HEK293T (cell line): Measurements from ENCODE around the gene YKT6.

Source experiments
- CTCF ChIA-PET: fragments of 350-600 bp; formaldehyde crosslinking; extraction: SDS; loops from one replicate; lab custom pipeline; 2021; ENCODE audit warnings: antibody characterized with exemption, inconsistent platforms; lab: Yijun Ruan, JAX
- POLR2A ChIA-PET: fragments of 350-600 bp; formaldehyde crosslinking; extraction: SDS; loops from one replicate; lab custom pipeline; 2020; ENCODE audit warnings: antibody characterized with exemption, inconsistent platforms; lab: Yijun Ruan, JAX
- DNase-seq: peaks from one replicate; pipeline ENCODE4 v3.0.0; 2012; ENCODE audit warnings: mixed read lengths; ENCODE audit errors: extremely low spot score
- ARNT ChIP-seq: fragments of 450-650 bp; IDR thresholded peaks from 2 replicates; pipeline ENCODE4 v1.6.1; 2017; ENCODE audit warnings: mild to moderate bottlenecking
- BHLHE40 ChIP-seq: fragments of 450-650 bp; IDR thresholded peaks from 2 replicates; pipeline ENCODE4 v1.6.1; 2016; ENCODE audit warnings: mild to moderate bottlenecking, moderate library complexity, borderline replicate concordance
- CTBP1 ChIP-seq: fragments of 450-650 bp; IDR thresholded peaks from 2 replicates; pipeline ENCODE4 v1.6.1; 2016; ENCODE audit warnings: borderline replicate concordance
- ELF4 ChIP-seq: fragments of 450-650 bp; IDR thresholded peaks from 2 replicates; pipeline ENCODE4 v1.6.1; 2017; ENCODE audit warnings: antibody characterized with exemption
- FOXA1 ChIP-seq: fragments of 450-650 bp; IDR thresholded peaks from 2 replicates; pipeline ENCODE4 v1.6.1; 2016; ENCODE audit warnings: mild to moderate bottlenecking
- FOXK2 ChIP-seq: fragments of 450-650 bp; IDR thresholded peaks from 2 replicates; pipeline ENCODE4 v1.6.1; 2016; ENCODE audit warnings: mild to moderate bottlenecking
- FOXM1 ChIP-seq: fragments of 450-650 bp; IDR thresholded peaks from 2 replicates; pipeline ENCODE4 v1.6.1; 2017; ENCODE audit warnings: mild to moderate bottlenecking, borderline replicate concordance
- HDGF ChIP-seq: fragments of 450-650 bp; IDR thresholded peaks from 2 replicates; pipeline ENCODE4 v1.6.1; 2017; ENCODE audit warnings: antibody characterized with exemption, borderline replicate concordance
- L3MBTL2 ChIP-seq: fragments of 450-650 bp; conservative IDR thresholded peaks from 2 replicates; pipeline ENCODE4 v1.6.1; 2016; ENCODE audit warnings: mild to moderate bottlenecking
- LEF1 ChIP-seq: fragments of 450-650 bp; IDR thresholded peaks from 2 replicates; pipeline ENCODE4 v1.6.1; 2017; ENCODE audit warnings: mild to moderate bottlenecking, borderline replicate concordance
- NFRKB ChIP-seq: fragments of 450-650 bp; IDR thresholded peaks from 2 replicates; pipeline ENCODE4 v1.6.1; 2016; ENCODE audit warnings: mild to moderate bottlenecking, moderate library complexity
- PKNOX1 ChIP-seq: fragments of 450-650 bp; IDR thresholded peaks from 2 replicates; pipeline ENCODE4 v1.6.1; 2016
- SP1 ChIP-seq: fragments of 450-650 bp; IDR thresholded peaks from 2 replicates; pipeline ENCODE4 v1.6.1; 2017
- SUZ12 ChIP-seq: fragments of 450-650 bp; IDR thresholded peaks from 2 replicates; pipeline ENCODE4 v1.6.1; 2016; ENCODE audit warnings: mild to moderate bottlenecking
- TARDBP ChIP-seq: fragments of 450-650 bp; IDR thresholded peaks from 2 replicates; pipeline ENCODE4 v1.6.1; 2016
- ZNF384 ChIP-seq: fragments of 450-650 bp; IDR thresholded peaks from 2 replicates; pipeline ENCODE4 v1.6.1; 2016

Gene YKT6

GRCh38 chr7:44232901-44233715 is 32.3 kb downstream of the YKT6 start:
- no peak for DNase-seq
- POLR2A ChIA-PET, result no interaction called here
- CTCF ChIA-PET, result no interaction called here
- TF ChIP-seq FOXM1 (no peak), LEF1 (no peak), NFRKB (no peak), L3MBTL2 (no peak), HDGF (no peak), SUZ12 (no peak), FOXA1 (no peak), FOXK2 (no peak), ZNF384 (no peak), SP1 (no peak), PKNOX1 (no peak), CTBP1 (no peak), BHLHE40 (no peak), ELF4 (no peak), ARNT (no peak), TARDBP (no peak)

- POLR2A ChIA-PET, result no interaction called here
- CTCF ChIA-PET, result no interaction called here
- no peak for DNase-seq
- TF ChIP-seq PKNOX1 (no peak), NFRKB (no peak), ZNF384 (no peak), TARDBP (no peak), CTBP1 (no peak), FOXK2 (no peak), ARNT (no peak), FOXM1 (no peak), ELF4 (no peak), L3MBTL2 (no peak), SUZ12 (no peak), SP1 (no peak), LEF1 (no peak), FOXA1 (no peak), HDGF (no peak), BHLHE40 (no peak)
Observed at GRCh38 chr7:44235066-44235465, 34.3 kb downstream of the YKT6 start.

- CTCF ChIA-PET, result no interaction called here
- POLR2A ChIA-PET, result no interaction called here
- DNase-seq, result no peak
- TF ChIP-seq TARDBP (no peak), SP1 (no peak), HDGF (no peak), PKNOX1 (no peak), FOXK2 (no peak), ELF4 (no peak), CTBP1 (no peak), ZNF384 (no peak), SUZ12 (no peak), ARNT (no peak), FOXA1 (no peak), FOXM1 (no peak), BHLHE40 (no peak), LEF1 (no peak), NFRKB (no peak), L3MBTL2 (no peak)
Observed at GRCh38 chr7:44235582-44236332, 35.0 kb downstream of the YKT6 start.

GRCh38 chr7:44236333-44236728 is 35.6 kb downstream of the YKT6 start:
- POLR2A ChIA-PET, result no interaction called here
- CTCF ChIA-PET, result no interaction called here
- no peak for DNase-seq
- no peak for TF ChIP-seq NFRKB
- TF ChIP-seq HDGF, result no peak
- TF ChIP-seq FOXM1, result no peak
- TF ChIP-seq FOXA1, result no peak
- TF ChIP-seq BHLHE40, result no peak
- no peak for TF ChIP-seq L3MBTL2
- TF ChIP-seq FOXK2, result no peak
- TF ChIP-seq ZNF384, result no peak

GRCh38 chr7:44237696-44238095 is 36.9 kb downstream of the YKT6 start:
- CTCF ChIA-PET, result no interaction called here
- POLR2A ChIA-PET, result no interaction called here
- no peak for DNase-seq
- TF ChIP-seq TARDBP (no peak), SUZ12 (no peak), NFRKB (no peak), CTBP1 (no peak), ELF4 (no peak), HDGF (no peak), ARNT (no peak), PKNOX1 (no peak), FOXK2 (no peak), ZNF384 (no peak), FOXM1 (no peak), SP1 (no peak), FOXA1 (no peak), BHLHE40 (no peak)
